Esophagus muscularis mucosa (tissue), 3 donors: ENCODE data around the gene PANK2.
A peak's percentile ranks its signal among the peaks of the same experiment; 100 is the strongest.

Experiments
- CTCF ChIP-seq, 3 experiments: fragments of 200-600 bp in 2 of 3; fragments of 450-650 bp in 1 of 3; sonication (generic) in 2 of 3; IDR thresholded peaks; one replicate each; pipeline ENCODE4 v1.5.1; 2017 to 2019; ENCODE audit warnings: antibody characterized with exemption in 3 of 3, mild to moderate bottlenecking in 2 of 3, moderate library complexity in 1 of 3
- POLR2A ChIP-seq: fragments of 450-650 bp; IDR thresholded peaks from one replicate; pipeline ENCODE4 v1.6.1; 2017; ENCODE audit warnings: antibody characterized with exemption, moderate library complexity, mild to moderate bottlenecking, low read depth
- POLR2AphosphoS5 ChIP-seq, 2 donors: sonication (generic); formaldehyde crosslinking; IDR thresholded peaks; one replicate each; pipeline ENCODE4 v1.6.1; 2017; ENCODE audit warnings: antibody characterized with exemption in 2 of 2

GRCh38 chr20:3887876-3888620 lies 1.1 kb upstream of the PANK2 start:
- TF ChIP-seq CTCF (IDR thresholded peaks at IDR 0.05), result no peak
- no peak for TF ChIP-seq POLR2A
- TF ChIP-seq POLR2AphosphoS5 (IDR thresholded peaks at IDR 0.05), result peak in 1 of 2 donors; percentile 40
